CD4-positive, alpha-beta T cell treated with Interleukin-4 for 1 hour (primary cell): ENCODE data around the gene FAM110A.
A peak's percentile ranks its signal among the peaks of the same experiment; 100 is the strongest.
"Not testable (repeated sequence)": the region's sequence is repeated elsewhere in the genome, so short reads cannot be mapped to it uniquely, and the experiment has no call there.

Experiments
- DNase-seq, 2 donors: peaks; one replicate each; pipeline ENCODE4 v3.0.0-alpha.2; 2020 to 2022

FAM110A gene

GRCh38 chr20:845226-845868, 11.8 kb downstream of the FAM110A start:
- no peak for DNase-seq

- DNase-seq: peak in 1 of 2 donors; percentile 17
These were observed 12.7 kb downstream of the FAM110A start for GRCh38 chr20:845941-846893.

- DNase-seq: peak; percentile 60 to 68
These were observed 13.4 kb downstream of the FAM110A start for GRCh38 chr20:846894-847278.

- no peak for DNase-seq
These were observed 14.7 kb downstream of the FAM110A start for GRCh38 chr20:848193-848592.

- not testable (repeated sequence) for DNase-seq
These were observed 15.2 kb downstream of the FAM110A start for GRCh38 chr20:848731-849130.

GRCh38 chr20:853406-853996, 20.0 kb downstream of the FAM110A start:
- no peak for DNase-seq

- no peak for DNase-seq
These were observed 21.1 kb downstream of the FAM110A start for GRCh38 chr20:854601-855000.

- DNase-seq: no peak
These were observed 22.2 kb downstream of the FAM110A start for GRCh38 chr20:855466-856360.

GRCh38 chr20:856361-856775, 22.9 kb downstream of the FAM110A start:
- peak in 1 of 2 donors; percentile 48 for DNase-seq

GRCh38 chr20:858011-858410, 24.5 kb downstream of the FAM110A start:
- DNase-seq: no peak

GRCh38 chr20:859751-860231, 26.3 kb downstream of the FAM110A start:
- DNase-seq: no peak

GRCh38 chr20:860891-861290, 27.4 kb downstream of the FAM110A start:
- no peak for DNase-seq

- no peak for DNase-seq
These were observed 31.9 kb downstream of the FAM110A start for GRCh38 chr20:865440-865839.

- DNase-seq: no peak
These were observed 34.8 kb downstream of the FAM110A start for GRCh38 chr20:868279-868678.

GRCh38 chr20:869606-870005, 36.1 kb downstream of the FAM110A start:
- no peak for DNase-seq

- DNase-seq: no peak
These were observed 37.2 kb downstream of the FAM110A start for GRCh38 chr20:870758-871157.

GRCh38 chr20:871436-871835, 37.9 kb downstream of the FAM110A start:
- DNase-seq: no peak

- DNase-seq: no peak
These were observed 38.4 kb downstream of the FAM110A start for GRCh38 chr20:871948-872347.

GRCh38 chr20:872855-873520, 39.5 kb downstream of the FAM110A start:
- DNase-seq: no peak

GRCh38 chr20:873875-874607, 40.5 kb downstream of the FAM110A start:
- DNase-seq: no peak

- no peak for DNase-seq
These were observed 41.6 kb downstream of the FAM110A start for GRCh38 chr20:875115-875514.
